GM13976 (cell line): ENCODE measurements around the gene PCLO.

Source experiments
- DNase-seq: peaks from one replicate; pipeline ENCODE4 v3.0.0; 2012; ENCODE audit warnings: low spot score
- in situ Hi-C: fragments of 300-500 bp; cut with MboI; formaldehyde crosslinking; loops from one replicate; pipeline ENCODE4 v1.12.0; 2022; ENCODE audit warnings: low sequenced_read_pairs, mixed read lengths, inconsistent platforms; ENCODE audit not compliant: unreplicated experiment
- TF ChIP-seq, protein P1 (sequence below): IDR thresholded peaks from 2 replicates; pipeline ENCODE4 v1.5.1; 2012; ENCODE audit warnings: borderline replicate concordance, mild to moderate bottlenecking; ENCODE audit not compliant: insufficient read depth; ENCODE audit errors: extremely low read depth, missing control alignments, control extremely low read depth

Gene PCLO

DNA sequence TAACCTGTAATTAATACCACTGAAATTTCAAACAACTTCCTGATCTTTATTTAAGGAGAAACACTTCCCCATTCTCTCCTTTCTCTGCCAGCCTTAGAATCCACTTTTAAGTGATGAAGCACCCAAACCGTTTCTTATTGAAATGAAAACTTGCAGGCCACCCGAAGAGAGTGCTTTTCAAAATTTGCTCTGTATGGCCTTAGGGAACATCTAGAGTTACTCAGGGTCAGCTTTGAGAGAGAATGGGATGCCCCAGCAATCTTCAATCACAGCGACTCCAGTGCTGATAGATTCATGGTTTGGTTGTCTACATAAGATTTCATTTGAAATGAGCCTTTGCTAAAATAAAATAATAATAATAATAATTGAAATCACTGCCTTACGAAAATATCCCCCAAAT is 323.1 kb downstream of the PCLO start:
- TF ChIP-seq, protein P1, sequence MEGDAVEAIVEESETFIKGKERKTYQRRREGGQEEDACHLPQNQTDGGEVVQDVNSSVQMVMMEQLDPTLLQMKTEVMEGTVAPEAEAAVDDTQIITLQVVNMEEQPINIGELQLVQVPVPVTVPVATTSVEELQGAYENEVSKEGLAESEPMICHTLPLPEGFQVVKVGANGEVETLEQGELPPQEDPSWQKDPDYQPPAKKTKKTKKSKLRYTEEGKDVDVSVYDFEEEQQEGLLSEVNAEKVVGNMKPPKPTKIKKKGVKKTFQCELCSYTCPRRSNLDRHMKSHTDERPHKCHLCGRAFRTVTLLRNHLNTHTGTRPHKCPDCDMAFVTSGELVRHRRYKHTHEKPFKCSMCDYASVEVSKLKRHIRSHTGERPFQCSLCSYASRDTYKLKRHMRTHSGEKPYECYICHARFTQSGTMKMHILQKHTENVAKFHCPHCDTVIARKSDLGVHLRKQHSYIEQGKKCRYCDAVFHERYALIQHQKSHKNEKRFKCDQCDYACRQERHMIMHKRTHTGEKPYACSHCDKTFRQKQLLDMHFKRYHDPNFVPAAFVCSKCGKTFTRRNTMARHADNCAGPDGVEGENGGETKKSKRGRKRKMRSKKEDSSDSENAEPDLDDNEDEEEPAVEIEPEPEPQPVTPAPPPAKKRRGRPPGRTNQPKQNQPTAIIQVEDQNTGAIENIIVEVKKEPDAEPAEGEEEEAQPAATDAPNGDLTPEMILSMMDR: no peak
- in situ Hi-C loops: no loop called here
- DNase-seq: no peak

DNA sequence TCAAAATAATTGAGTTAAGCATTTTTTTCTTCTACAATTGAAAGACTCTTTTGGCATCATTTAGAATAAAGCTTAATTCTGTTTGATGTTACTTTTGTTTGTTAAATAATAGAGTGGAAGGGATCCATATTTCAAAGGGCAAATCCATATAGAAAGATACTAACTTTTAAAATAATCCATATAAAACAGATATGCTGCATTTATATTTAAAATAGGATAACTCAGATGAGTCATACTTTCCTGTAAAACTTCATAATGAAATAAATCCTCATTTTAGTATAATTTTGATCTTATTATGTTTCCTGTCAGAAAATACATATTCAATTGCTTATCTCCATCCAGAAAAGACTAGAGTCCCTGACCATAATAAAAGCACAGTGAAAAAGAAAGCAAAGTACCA is 323.6 kb downstream of the PCLO start:
- TF ChIP-seq, protein P1: no peak
- DNase-seq: no peak
- in situ Hi-C loops: no loop called here

DNA sequence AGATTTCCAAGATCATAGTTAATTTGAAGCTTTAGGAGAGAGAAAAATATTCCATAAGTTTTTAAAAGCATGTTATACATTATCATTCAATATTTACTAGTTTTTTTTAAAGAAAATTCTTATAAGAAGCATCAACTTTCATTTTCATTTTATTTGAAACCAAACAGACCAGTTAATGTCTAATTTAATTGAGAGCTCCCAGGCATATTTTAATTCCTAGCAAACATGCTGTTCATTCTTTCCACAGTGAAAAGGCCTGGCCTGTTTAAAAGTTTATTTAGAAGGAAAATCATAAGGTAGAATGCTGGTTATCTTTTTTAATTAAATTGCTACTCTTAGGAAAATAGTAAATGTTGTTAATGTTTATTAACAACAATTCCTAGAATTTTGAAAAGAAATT is 324.4 kb downstream of the PCLO start:
- no peak for DNase-seq
- TF ChIP-seq, protein P1: no peak
- in situ Hi-C loops: no loop called here

DNA sequence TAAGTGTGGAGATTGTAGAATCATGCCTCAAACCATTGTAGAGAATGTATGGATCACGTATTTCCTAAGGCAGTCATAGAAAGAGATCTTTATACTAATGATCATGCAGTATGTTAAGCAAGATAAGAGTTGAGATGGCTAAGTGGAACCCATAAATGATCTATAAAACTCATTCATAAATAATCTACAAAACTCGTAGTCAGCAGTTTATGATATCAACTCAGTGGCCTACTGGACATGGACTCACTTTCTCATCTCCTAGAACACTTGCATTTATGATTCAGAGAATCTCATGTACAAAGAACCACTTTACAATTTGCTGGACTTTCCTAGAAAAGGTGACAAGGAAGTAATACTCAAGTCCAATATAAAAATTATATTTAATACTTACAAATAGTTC is 339.6 kb downstream of the PCLO start:
- no peak for DNase-seq
- in situ Hi-C loops: no loop called here
- TF ChIP-seq, protein P1: no peak

DNA sequence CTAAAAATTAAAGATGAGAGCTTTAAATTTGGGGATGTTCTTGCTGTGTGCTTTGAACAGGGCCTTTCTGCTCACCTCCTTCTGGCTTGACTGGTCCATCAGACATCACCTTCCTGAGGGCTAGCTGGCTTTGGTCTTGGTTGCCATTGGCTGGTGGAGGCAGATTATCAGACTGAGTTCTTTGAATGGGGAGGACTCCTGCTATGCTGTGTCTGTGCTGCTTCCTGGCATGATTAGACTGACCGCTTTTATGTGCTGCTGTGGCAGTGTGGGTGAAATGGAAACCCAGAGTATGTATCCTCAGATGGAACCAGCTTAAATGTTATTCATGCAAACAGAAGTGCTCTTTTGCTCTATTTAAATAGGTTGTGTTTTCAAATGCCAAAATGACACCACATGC is 341.6 kb downstream of the PCLO start:
- in situ Hi-C loops: no loop called here

DNA sequence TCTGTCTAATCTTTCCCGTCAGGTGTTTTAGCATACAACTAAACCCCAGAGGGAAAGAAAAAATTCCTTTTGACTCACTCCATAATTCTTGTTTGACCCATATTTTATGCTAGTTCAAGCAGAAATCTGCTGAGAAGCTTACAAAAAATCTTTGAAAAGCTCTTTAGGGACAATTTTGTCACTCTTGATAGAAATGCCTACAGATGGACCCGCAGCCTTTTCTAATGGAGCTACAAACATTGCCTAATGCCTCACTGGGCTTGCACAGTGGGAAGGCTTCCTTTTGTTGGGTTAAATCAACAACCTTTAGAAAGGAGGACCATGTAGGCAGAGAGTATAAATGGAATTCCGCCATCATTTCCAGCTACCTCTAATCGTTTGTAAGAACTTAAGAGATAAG is 344.5 kb downstream of the PCLO start:
- in situ Hi-C loops: no loop called here
- DNase-seq: no peak
- TF ChIP-seq, protein P1: no peak

More for the DNA sequence above, 341.6 kb downstream of the PCLO start:
- TF ChIP-seq, protein P1: no peak
- DNase-seq: no peak

DNA sequence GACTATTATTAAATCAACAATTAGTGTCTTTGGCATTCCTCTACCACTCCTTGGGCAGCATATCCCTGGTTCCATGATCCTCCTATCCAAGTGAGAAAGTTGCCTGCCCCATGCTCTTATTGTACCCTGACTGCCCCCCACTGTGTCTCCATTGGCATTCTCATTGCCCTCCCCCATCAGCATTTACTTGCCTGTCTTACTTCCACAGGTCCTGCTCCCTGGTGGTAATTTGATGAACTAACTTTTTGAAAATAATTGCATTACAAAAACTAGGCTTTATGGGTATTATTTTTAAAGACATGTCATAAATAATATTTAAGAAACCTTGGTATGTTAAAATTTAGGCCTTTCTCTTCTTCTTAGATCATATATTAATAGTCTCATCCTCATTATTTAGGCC is 346.4 kb downstream of the PCLO start:
- DNase-seq: no peak
- TF ChIP-seq, protein P1: no peak
- in situ Hi-C loops: no loop called here
